ENCODE results near the gene CAPN1.

The CAPN1 gene

DNA sequence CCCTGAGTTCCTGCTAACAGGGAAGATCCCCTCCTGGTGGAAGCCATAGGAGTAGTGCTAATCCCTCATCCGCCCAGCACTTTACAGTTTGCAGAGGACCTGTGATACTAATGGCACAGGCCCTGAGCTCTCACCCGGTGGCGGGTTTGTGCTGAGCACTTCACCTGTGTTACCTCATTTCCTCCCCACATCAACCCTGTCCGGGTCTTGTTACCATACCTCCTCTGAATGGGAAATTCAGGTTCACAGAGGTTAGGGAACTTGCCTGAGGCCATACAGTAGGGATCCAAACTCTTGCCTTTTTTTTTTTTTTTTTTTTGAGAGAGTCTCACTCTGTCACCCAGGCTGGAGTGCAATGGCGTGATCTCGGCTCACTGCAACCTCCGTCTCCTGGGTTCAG, 25.2 kb downstream of the CAPN1 start:
- TF ChIP-seq RAD21 (IDR thresholded peaks at IDR 0.05; ENCODE audit: low read depth) (no peak), TAF1 (IDR thresholded peaks at IDR 0.05; ENCODE audit: low read depth) (no peak), ZBTB7A (IDR thresholded peaks at IDR 0.05; ENCODE audit: low read depth) (no peak), TEAD4 (IDR thresholded peaks at IDR 0.05) (no peak), CREB1 (IDR thresholded peaks at IDR 0.05; ENCODE audit: low read depth) (no peak), CEBPB (IDR thresholded peaks at IDR 0.05) (no peak), YY1 (IDR thresholded peaks at IDR 0.05; ENCODE audit: low read depth) (no peak), NFIC (IDR thresholded peaks at IDR 0.05) (no peak), TCF12 (IDR thresholded peaks at IDR 0.05; ENCODE audit: low read depth) (no peak), FOXM1 (IDR thresholded peaks at IDR 0.05; ENCODE audit: borderline replicate concordance, low read depth) (no peak), EP300 (IDR thresholded peaks at IDR 0.05; ENCODE audit: borderline replicate concordance) (no peak)
- TF ChIP-seq, protein P1, sequence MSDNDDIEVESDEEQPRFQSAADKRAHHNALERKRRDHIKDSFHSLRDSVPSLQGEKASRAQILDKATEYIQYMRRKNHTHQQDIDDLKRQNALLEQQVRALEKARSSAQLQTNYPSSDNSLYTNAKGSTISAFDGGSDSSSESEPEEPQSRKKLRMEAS (IDR thresholded peaks at IDR 0.05): no peak
- TF ChIP-seq, protein P2, sequence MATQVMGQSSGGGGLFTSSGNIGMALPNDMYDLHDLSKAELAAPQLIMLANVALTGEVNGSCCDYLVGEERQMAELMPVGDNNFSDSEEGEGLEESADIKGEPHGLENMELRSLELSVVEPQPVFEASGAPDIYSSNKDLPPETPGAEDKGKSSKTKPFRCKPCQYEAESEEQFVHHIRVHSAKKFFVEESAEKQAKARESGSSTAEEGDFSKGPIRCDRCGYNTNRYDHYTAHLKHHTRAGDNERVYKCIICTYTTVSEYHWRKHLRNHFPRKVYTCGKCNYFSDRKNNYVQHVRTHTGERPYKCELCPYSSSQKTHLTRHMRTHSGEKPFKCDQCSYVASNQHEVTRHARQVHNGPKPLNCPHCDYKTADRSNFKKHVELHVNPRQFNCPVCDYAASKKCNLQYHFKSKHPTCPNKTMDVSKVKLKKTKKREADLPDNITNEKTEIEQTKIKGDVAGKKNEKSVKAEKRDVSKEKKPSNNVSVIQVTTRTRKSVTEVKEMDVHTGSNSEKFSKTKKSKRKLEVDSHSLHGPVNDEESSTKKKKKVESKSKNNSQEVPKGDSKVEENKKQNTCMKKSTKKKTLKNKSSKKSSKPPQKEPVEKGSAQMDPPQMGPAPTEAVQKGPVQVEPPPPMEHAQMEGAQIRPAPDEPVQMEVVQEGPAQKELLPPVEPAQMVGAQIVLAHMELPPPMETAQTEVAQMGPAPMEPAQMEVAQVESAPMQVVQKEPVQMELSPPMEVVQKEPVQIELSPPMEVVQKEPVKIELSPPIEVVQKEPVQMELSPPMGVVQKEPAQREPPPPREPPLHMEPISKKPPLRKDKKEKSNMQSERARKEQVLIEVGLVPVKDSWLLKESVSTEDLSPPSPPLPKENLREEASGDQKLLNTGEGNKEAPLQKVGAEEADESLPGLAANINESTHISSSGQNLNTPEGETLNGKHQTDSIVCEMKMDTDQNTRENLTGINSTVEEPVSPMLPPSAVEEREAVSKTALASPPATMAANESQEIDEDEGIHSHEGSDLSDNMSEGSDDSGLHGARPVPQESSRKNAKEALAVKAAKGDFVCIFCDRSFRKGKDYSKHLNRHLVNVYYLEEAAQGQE (IDR thresholded peaks at IDR 0.05; ENCODE audit: low read depth): no peak
- TF ChIP-seq, protein P3, sequence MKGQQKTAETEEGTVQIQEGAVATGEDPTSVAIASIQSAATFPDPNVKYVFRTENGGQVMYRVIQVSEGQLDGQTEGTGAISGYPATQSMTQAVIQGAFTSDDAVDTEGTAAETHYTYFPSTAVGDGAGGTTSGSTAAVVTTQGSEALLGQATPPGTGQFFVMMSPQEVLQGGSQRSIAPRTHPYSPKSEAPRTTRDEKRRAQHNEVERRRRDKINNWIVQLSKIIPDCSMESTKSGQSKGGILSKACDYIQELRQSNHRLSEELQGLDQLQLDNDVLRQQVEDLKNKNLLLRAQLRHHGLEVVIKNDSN (IDR thresholded peaks at IDR 0.05): no peak

DNA sequence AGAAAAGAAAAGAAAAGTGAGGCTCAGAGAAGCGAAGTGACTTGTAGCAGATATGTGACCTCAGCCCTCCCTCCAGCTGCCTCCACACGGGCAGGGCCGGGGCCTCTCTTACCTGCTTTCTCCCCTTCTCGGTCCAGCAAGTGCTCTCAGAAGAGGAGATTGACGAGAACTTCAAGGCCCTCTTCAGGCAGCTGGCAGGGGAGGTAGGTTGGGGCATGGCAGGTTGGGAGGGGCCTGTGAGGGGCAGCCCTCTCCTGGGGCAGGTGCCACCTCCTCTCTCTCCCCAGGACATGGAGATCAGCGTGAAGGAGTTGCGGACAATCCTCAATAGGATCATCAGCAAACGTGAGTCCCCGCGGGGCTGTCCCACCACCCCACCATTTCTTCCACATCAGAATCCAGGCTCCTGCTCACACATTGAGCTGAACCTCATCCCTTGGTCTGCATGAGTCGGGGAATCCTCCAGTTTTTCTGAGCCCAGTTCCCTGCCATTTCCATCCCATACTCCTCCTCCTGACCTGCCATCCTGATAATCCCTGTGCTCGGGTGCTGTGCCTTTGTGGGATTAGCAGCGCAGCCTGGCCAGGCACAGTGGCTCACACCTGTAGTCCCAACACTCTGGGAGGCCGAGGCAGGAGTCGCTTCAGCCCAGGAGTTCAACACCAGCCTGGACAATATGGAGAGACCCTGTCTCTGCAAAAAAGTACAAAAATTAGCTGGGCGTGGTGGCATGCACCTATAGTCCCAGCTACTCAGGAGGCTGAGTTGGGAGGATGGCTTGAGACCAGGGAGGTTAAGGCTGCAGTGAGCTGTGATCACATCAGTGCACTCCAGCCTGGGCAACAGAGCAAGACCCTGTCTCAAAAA, 26.4 kb downstream of the CAPN1 start:
- TF ChIP-seq CEBPB (IDR thresholded peaks at IDR 0.05) (no peak), TEAD4 (IDR thresholded peaks at IDR 0.05) (no peak), TCF12 (IDR thresholded peaks at IDR 0.05; ENCODE audit: low read depth) (no peak), YY1 (IDR thresholded peaks at IDR 0.05; ENCODE audit: low read depth) (no peak), EGR1 (IDR thresholded peaks at IDR 0.05) (no peak), ZBTB7A (IDR thresholded peaks at IDR 0.05; ENCODE audit: low read depth) (no peak), EP300 (IDR thresholded peaks at IDR 0.05; ENCODE audit: borderline replicate concordance) (no peak), FOXM1 (IDR thresholded peaks at IDR 0.05; ENCODE audit: borderline replicate concordance, low read depth) (no peak), NFIC (IDR thresholded peaks at IDR 0.05) (no peak), RAD21 (IDR thresholded peaks at IDR 0.05; ENCODE audit: low read depth) (no peak), TAF1 (IDR thresholded peaks at IDR 0.05; ENCODE audit: low read depth) (no peak), CREB1 (IDR thresholded peaks at IDR 0.05; ENCODE audit: low read depth) (no peak)
- TF ChIP-seq, protein P3 (IDR thresholded peaks at IDR 0.05): no peak
- TF ChIP-seq, protein P1 (IDR thresholded peaks at IDR 0.05): no peak
- TF ChIP-seq, protein P2 (IDR thresholded peaks at IDR 0.05; ENCODE audit: low read depth): no peak

DNA sequence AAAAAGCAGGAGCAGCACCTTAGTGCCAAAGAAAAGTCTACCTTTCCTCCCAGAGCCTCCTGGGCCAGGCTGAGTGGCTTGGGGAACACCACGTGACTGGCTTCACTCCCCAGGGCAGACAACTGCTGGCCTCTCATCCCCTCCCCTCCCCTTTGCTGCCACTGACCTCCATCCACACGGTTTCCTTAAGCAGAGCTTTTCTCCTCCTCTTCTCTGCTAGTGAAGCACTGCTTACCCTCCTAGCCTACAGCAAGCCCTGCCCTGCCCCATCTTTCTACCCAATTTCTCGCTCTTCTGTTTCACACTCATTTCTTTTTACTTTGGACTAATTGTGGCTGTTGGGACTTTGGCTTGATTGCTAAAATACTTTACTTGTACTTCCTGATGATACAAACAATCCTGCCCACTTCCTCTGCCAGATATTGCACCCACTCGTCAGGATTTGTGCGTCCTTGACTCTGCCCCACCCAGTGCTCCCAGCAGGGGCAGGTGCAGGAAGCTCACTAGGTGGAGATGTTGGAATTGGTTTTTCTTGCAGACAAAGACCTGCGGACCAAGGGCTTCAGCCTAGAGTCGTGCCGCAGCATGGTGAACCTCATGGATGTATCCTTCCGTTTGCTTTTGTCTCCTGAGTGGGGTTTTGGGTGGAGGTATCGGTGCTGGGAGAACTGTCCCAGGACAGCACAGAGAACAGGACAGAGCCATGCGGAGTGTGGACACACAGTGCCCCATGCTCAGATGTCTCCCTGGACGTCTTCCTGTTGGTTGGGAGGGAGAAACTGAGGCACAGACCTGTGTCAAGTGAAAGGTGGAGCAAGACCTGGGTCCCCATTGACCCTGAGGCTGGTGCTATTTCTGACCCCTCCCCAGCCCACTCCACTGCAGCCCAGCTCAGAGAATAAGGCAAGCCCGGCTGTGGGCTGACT, 27.3 kb downstream of the CAPN1 start:
- TF ChIP-seq YY1 (IDR thresholded peaks at IDR 0.05; ENCODE audit: low read depth) (no peak), ZBTB7A (IDR thresholded peaks at IDR 0.05; ENCODE audit: low read depth) (no peak), TAF1 (IDR thresholded peaks at IDR 0.05; ENCODE audit: low read depth) (no peak), EGR1 (IDR thresholded peaks at IDR 0.05) (no peak), CEBPB (IDR thresholded peaks at IDR 0.05) (no peak), NFIC (IDR thresholded peaks at IDR 0.05) (no peak), RAD21 (IDR thresholded peaks at IDR 0.05; ENCODE audit: low read depth) (no peak), EP300 (IDR thresholded peaks at IDR 0.05; ENCODE audit: borderline replicate concordance) (no peak), TCF12 (IDR thresholded peaks at IDR 0.05; ENCODE audit: low read depth) (no peak), CREB1 (IDR thresholded peaks at IDR 0.05; ENCODE audit: low read depth) (no peak), FOXM1 (IDR thresholded peaks at IDR 0.05; ENCODE audit: borderline replicate concordance, low read depth) (no peak), TEAD4 (IDR thresholded peaks at IDR 0.05) (no peak)
- TF ChIP-seq, protein P2 (IDR thresholded peaks at IDR 0.05; ENCODE audit: low read depth): no peak
- TF ChIP-seq, protein P1 (IDR thresholded peaks at IDR 0.05): no peak
- TF ChIP-seq, protein P3 (IDR thresholded peaks at IDR 0.05): no peak

All from Ishikawa (cell line).